ENCODE measurements around the gene LTO1.

- TF ChIP-seq POLR2A (IDR thresholded peaks at IDR 0.05; ENCODE audit: low read depth, low read length), result no peak
- no peak for TF ChIP-seq POLR2AphosphoS5 (IDR thresholded peaks at IDR 0.05; ENCODE audit: low read depth, low read length)
- no peak for TF ChIP-seq TAF1 (IDR thresholded peaks at IDR 0.05; ENCODE audit: borderline replicate concordance, low read depth, low read length)
These were observed 32.6 kb downstream of the LTO1 start for GRCh38 chr11:69642549-69642912.

All from GM12892 (cell line).